Neutrophil (primary cell): ENCODE measurements around the gene CAV1.

Experiments used
- H3K27ac ChIP-seq: fragments of 200-600 bp; sonication (generic); 2 replicates; pipeline ENCODE4 v1.5.1; 2016; ENCODE audit warnings: mild to moderate bottlenecking, moderate library complexity
- H3K27me3 ChIP-seq: fragments of 200-600 bp; sonication (generic); 2 replicates; pipeline ENCODE4 v1.6.0; 2016; ENCODE audit warnings: mild to moderate bottlenecking
- H3K36me3 ChIP-seq: fragments of 200-600 bp; sonication (generic); 2 replicates; pipeline ENCODE4 v1.5.1; 2017
- H3K4me1 ChIP-seq, 2 experiments: fragments of 200-600 bp in 1 of 2; sonication (generic) in 1 of 2; 1 replicate in 1 of 2; 2 replicates in 1 of 2; pipeline versions ENCODE4 v1.5.1 to v1.6.1; 2013 to 2016; ENCODE audit warnings: low read depth in 1 of 2, low read length in 1 of 2, mild to moderate bottlenecking in 1 of 2, moderate library complexity in 1 of 2; ENCODE audit not compliant: control insufficient read depth in 1 of 2, insufficient read depth in 1 of 2
- H3K4me3 ChIP-seq, 2 experiments: fragments of 200-600 bp in 1 of 2; sonication (generic) in 1 of 2; 1 replicate in 1 of 2; 2 replicates in 1 of 2; pipeline ENCODE4 v1.5.1; 2013 to 2016; ENCODE audit warnings: low read depth in 1 of 2, low read length in 1 of 2, mild to moderate bottlenecking in 1 of 2, moderate library complexity in 1 of 2
- H3K9me3 ChIP-seq: fragments of 200-600 bp; sonication (generic); 2 replicates; pipeline ENCODE4 v1.5.1; 2016
- TF ChIP-seq, protein P1 (sequence below): fragments of 200-600 bp; sonication (generic); IDR thresholded peaks from 2 replicates; pipeline ENCODE4 v1.5.1; 2016; ENCODE audit warnings: antibody characterized with exemption

Gene CAV1

DNA sequence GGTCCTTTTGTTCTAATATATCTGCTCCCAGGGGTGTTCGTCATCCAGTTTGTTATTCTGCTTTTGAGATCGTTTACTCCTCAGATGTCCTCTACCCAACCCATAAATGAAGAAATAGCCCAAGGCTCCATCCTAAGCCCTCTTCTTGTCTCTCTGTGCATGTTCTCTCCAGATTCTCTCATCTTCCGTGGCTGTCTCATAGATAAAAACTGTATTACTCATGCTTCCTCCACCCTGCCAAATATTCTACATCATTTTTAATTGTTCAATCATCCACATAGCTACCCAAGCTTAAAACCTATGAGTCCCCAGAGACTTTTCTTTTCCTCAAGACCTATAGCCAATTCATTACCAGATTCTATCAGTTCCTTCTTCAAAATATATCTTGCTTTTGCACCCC is 44.9 kb downstream of the CAV1 start:
- Histone ChIP-seq H3K27ac (no peak overlapping the region), H3K4me3 (no peak overlapping the region), H3K27me3 (no peaks in the 10 kb centered on the region), H3K9me3 (no peaks in the 10 kb centered on the region), H3K36me3 (no peaks in the 10 kb centered on the region), H3K4me1 (no peaks in the 10 kb centered on the region)
- TF ChIP-seq, protein P1, sequence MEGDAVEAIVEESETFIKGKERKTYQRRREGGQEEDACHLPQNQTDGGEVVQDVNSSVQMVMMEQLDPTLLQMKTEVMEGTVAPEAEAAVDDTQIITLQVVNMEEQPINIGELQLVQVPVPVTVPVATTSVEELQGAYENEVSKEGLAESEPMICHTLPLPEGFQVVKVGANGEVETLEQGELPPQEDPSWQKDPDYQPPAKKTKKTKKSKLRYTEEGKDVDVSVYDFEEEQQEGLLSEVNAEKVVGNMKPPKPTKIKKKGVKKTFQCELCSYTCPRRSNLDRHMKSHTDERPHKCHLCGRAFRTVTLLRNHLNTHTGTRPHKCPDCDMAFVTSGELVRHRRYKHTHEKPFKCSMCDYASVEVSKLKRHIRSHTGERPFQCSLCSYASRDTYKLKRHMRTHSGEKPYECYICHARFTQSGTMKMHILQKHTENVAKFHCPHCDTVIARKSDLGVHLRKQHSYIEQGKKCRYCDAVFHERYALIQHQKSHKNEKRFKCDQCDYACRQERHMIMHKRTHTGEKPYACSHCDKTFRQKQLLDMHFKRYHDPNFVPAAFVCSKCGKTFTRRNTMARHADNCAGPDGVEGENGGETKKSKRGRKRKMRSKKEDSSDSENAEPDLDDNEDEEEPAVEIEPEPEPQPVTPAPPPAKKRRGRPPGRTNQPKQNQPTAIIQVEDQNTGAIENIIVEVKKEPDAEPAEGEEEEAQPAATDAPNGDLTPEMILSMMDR, result no peak

DNA sequence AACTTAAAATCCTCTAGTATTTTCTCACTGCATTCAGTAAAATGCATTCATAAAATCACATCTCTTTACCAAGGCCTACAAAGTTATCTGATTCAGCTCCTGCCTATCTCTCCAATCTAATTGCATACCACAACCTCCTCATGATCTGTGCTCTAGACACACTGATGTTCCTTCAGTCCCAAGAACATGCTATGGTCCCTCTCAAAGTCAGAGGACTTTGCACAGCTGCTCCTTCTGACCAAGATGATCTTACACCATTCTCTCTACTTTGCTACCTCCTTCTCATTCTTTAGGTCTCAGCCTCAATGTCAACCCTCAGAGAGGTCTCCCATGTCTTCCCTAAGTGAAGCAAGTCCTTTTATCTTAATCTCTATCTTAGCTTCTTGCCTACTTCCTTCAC is 45.5 kb downstream of the CAV1 start:
- Histone ChIP-seq H3K27ac (no peak overlapping the region), H3K27me3 (no peaks in the 10 kb centered on the region), H3K9me3 (no peaks in the 10 kb centered on the region), H3K4me1 (no peaks in the 10 kb centered on the region), H3K36me3 (no peaks in the 10 kb centered on the region), H3K4me3 (no peak overlapping the region)
- TF ChIP-seq, protein P1, result no peak

DNA sequence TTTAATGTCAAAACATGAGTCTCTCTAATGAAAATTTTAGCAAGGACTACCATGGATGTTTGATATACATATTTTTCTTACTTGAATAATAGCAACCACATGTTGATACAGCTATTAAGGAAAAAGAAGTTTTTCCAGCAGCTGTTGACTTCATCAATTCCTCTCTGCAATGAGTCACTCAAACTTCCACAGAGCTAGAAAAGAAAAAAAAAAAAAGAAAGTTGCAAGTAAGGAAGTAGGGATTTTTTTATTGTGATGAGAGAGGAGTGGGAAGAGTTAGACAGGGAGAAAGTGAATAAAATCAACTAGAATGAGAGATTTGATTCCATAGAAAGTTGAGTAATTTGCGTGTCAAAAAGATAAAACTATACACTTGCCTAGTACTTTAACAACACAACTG is 46.2 kb downstream of the CAV1 start:
- H3K4me1 ChIP-seq, result no peaks in the 10 kb centered on the region

DNA sequence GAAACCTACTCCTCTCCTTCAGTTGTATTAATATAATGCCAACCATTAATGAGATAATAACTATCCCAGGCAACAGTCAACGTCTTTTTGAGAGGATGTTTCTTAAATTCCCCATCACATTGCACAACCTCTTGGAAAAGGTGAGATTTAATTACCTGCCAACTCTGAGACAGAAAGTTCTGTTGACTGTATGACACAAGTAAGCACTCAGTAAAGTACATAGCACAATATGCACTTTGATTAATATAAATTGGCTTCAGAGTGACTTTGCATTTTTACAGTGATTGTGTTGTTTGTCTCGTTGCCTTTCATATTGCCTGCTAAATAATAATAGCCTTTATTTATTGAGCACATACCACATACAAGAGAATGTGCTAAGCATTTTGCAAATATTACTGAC is 46.7 kb downstream of the CAV1 start:
- Histone ChIP-seq H3K27me3 (no peaks in the 10 kb centered on the region), H3K4me3 (no peak overlapping the region), H3K36me3 (no peaks in the 10 kb centered on the region), H3K27ac (no peak overlapping the region), H3K4me1 (no peaks in the 10 kb centered on the region), H3K9me3 (no peaks in the 10 kb centered on the region)
- TF ChIP-seq, protein P1, result no peak

More for the DNA sequence above, 46.2 kb downstream of the CAV1 start:
- Histone ChIP-seq H3K36me3 (no peaks in the 10 kb centered on the region), H3K4me3 (no peak overlapping the region), H3K27me3 (no peaks in the 10 kb centered on the region), H3K27ac (no peak overlapping the region), H3K9me3 (no peaks in the 10 kb centered on the region)
- TF ChIP-seq, protein P1, result no peak

DNA sequence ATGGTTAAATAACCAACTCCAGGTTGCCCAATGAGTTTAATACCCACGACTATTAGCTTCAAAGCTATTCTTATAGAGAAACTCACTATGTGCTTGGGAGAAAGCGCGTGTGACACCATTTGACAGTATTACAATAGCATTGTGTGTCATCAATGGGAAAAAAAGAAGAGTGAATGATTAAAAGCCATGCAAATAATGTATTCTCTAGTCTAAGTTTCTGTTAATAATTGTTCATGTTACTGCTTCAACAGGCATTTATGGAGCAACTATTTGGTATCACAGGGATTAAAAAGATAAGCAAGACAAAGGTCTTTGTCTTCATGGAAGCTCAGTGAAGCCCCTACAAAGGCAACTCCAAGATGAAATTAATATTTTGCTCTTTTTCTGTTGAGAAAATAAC is 47.2 kb downstream of the CAV1 start:
- Histone ChIP-seq H3K27ac (no peak overlapping the region), H3K4me3 (no peak overlapping the region), H3K27me3 (no peaks in the 10 kb centered on the region), H3K4me1 (no peaks in the 10 kb centered on the region), H3K9me3 (no peaks in the 10 kb centered on the region), H3K36me3 (no peaks in the 10 kb centered on the region)
- TF ChIP-seq, protein P1, result no peak

DNA sequence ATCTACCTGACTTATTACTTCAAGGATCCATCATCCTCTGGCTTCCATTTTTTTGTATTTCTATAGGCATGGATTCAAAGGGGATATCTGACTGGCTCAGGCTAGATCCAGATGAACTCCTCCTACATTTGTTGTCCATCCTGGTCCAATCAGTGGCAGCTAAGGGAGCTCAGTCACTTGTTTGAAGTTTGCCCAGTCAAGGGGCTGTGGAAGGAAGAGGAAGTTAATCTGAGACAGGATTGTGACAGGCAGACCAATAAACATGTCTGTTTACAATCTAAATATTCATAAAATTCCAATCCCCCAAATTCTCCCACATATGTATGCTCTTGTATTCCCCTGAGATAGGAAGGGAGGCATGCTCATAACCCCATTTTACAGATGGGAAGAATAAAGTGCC is 48.7 kb downstream of the CAV1 start:
- TF ChIP-seq, protein P1, result no peak
- H3K4me3 ChIP-seq, result no peak overlapping the region
- no peak overlapping the region for H3K27ac ChIP-seq
- H3K9me3 ChIP-seq, result no peaks in the 10 kb centered on the region
- H3K36me3 ChIP-seq, result no peaks in the 10 kb centered on the region
- H3K4me1 ChIP-seq, result no peaks in the 10 kb centered on the region
- H3K27me3 ChIP-seq, result no peaks in the 10 kb centered on the region
